Activated T-helper 1 cell treated with anti-CD3 and anti-CD28 coated beads, Interleukin-12 subunit alpha, Interleukin-12 subunit beta, Interleukin-2, Interleukin-4 antibody, amounts not matched to agents 30 ng/mL and 10 ng/mL and 1 ng/mL, durations not matched to agents 14 hours and 24 hours and 36 hours (primary cell): ENCODE results near the gene CLEC16A. TPM values are rescaled to one million over a fixed set of nuclear protein-coding genes. Genes with fewer than 3 reads are reported as not detected.
A peak's percentile ranks its signal among the peaks of the same experiment; 100 is the strongest.
"Not testable (repeated sequence)": the region's sequence is repeated elsewhere in the genome, so short reads cannot be mapped to it uniquely, and the experiment has no call there.

ENCODE experiments used
- DNase-seq: peaks from one replicate; pipeline ENCODE4 v3.0.0; 2021; ENCODE audit warnings: low spot score
- H3K27ac Mint-ChIP-seq: one replicate; pipeline ENCODE4 v1.8.0; 2021; ENCODE audit warnings: mild to moderate bottlenecking, mixed read lengths
- H3K27me3 Mint-ChIP-seq: one replicate; pipeline ENCODE4 v1.8.0; 2022; ENCODE audit warnings: mild to moderate bottlenecking, moderate library complexity, mixed read lengths; ENCODE audit not compliant: insufficient read depth
- H3K36me3 Mint-ChIP-seq: one replicate; pipeline ENCODE4 v1.8.0; 2021; ENCODE audit warnings: low read depth, mixed read lengths
- H3K4me1 Mint-ChIP-seq: one replicate; pipeline ENCODE4 v1.8.0; 2021; ENCODE audit warnings: low read depth, mixed read lengths
- H3K4me3 Mint-ChIP-seq: one replicate; pipeline ENCODE4 v1.8.0; 2021; ENCODE audit warnings: mild to moderate bottlenecking, moderate library complexity, mixed read lengths
- H3K9me3 Mint-ChIP-seq: one replicate; pipeline ENCODE4 v1.8.0; 2021; ENCODE audit warnings: mixed read lengths
- intact Hi-C: fragments of 100-400 bp; cut with micrococcal nuclease; formaldehyde crosslinking; loops from one replicate; pipeline ENCODE4 v1.15.1; 2024
- total RNA-seq: library from RNA; stranded (reverse); gene quantifications from 2 replicates; pipeline ENCODE4 v1.2.3, GENCODE V29; 2022

CLEC16A gene
- total RNA-seq, 1 donor from 2014 or later = 37.4 TPM

DNA sequence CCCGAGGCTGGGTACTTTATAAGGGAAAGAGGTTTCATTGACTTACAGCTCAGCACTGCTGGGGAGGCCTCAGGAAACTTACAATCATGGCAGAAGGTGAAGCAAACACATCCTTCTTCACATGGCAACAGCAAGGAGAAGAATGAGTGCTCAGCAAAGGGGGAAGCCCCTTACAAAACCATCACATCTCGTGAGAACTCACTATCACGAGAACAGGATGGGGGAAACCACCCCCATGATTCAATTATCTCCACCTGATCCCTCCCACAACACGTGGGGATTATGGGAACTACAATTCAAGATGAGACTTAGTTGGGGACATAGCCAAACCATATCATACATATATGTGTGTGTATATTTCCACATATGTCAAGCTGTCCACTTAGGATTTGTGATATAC, 22.2 kb downstream of the CLEC16A start:
- H3K4me3 Mint-ChIP-seq = peak overlapping the region; percentile 6

DNA sequence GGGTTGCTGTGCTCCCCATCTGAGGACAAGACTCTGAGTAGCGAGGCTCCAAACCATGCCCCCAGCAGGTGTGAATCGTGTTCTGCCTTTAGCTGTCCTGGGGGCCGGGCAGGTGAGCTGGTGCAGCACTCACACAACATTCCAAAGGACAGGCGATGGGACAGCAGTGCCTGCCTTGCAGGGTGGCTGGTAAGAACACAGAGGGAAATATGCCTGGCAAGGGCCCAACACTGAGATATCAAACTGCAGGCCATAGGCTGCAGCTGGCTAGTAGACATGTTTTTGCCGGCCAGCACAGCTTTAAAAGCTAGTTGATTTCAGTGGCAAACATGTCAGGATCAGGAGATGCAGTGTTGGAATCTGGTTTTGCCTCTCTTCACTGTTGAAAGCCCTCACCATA, 23.6 kb downstream of the CLEC16A start:
- H3K9me3 Mint-ChIP-seq = peaks cover 11% of the 10 kb centered on the region
- intact Hi-C loops = no loop called here
- no peaks in the 10 kb centered on the region for H3K27me3 Mint-ChIP-seq
- peaks cover 81% of the 10 kb centered on the region for H3K4me1 Mint-ChIP-seq
- no peak overlapping the region for H3K4me3 Mint-ChIP-seq
- DNase-seq = no peak
- H3K27ac Mint-ChIP-seq = no peak overlapping the region
- peaks cover 47% of the 10 kb centered on the region for H3K36me3 Mint-ChIP-seq

More for the DNA sequence above, 22.2 kb downstream of the CLEC16A start:
- Mint-ChIP-seq H3K36me3 (peaks cover 52% of the 10 kb centered on the region), H3K27ac (peak overlapping the region; percentile 97), H3K4me1 (peaks cover 76% of the 10 kb centered on the region), H3K9me3 (peaks cover 11% of the 10 kb centered on the region)
- DNase-seq, intact Hi-C loops, H3K27me3 Mint-ChIP-seq: not testable (repeated sequence)

DNA sequence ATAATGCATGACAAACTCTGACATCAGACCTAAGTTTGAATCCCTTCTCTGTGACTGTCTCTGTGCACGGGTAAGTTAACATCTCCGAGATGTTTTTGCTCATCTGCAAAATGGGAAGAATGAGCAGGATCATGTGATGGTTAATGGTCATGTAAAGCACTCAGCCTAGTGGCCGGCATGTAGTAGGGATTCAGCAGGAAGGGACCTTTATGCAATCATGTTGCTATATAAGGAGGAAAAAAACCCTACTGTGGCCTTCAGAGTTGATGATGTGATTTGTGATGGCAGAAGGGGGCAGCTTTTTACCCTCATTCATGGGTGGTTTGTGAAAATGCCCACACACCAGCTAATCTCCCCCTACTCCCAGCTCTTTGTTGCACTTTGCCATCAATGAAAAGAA, 24.1 kb downstream of the CLEC16A start:
- Mint-ChIP-seq H3K4me3 (no peak overlapping the region), H3K9me3 (peaks cover 11% of the 10 kb centered on the region), H3K27ac (no peak overlapping the region), H3K4me1 (peaks cover 81% of the 10 kb centered on the region), H3K36me3 (peaks cover 47% of the 10 kb centered on the region), H3K27me3 (no peaks in the 10 kb centered on the region)
- no peak for DNase-seq
- intact Hi-C loops = no loop called here

DNA sequence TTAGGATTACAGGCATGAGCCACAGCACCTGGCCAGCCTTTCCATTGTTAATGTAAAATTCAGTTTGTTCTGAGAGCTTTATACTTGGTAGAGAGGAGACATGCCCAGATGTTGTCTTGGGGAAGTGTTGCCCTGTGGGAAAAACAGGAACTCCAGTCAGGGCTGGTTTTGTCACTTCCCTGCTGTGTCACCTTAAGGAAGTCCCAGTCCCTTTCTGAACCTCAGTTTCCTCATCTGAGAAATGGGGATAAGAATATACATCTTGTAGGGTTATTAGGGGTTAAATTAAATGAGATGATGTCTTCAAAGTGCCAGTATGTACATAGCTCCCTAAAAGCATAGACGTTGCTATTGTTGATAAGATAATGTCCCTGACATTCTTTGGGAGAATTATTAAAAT, 25.3 kb downstream of the CLEC16A start:
- intact Hi-C loops = no loop called here
- H3K36me3 Mint-ChIP-seq = peaks cover 47% of the 10 kb centered on the region
- no peaks in the 10 kb centered on the region for H3K27me3 Mint-ChIP-seq
- H3K4me3 Mint-ChIP-seq = no peak overlapping the region
- no peak for DNase-seq
- peaks cover 11% of the 10 kb centered on the region for H3K9me3 Mint-ChIP-seq
- H3K4me1 Mint-ChIP-seq = peaks cover 75% of the 10 kb centered on the region
- H3K27ac Mint-ChIP-seq = no peak overlapping the region

DNA sequence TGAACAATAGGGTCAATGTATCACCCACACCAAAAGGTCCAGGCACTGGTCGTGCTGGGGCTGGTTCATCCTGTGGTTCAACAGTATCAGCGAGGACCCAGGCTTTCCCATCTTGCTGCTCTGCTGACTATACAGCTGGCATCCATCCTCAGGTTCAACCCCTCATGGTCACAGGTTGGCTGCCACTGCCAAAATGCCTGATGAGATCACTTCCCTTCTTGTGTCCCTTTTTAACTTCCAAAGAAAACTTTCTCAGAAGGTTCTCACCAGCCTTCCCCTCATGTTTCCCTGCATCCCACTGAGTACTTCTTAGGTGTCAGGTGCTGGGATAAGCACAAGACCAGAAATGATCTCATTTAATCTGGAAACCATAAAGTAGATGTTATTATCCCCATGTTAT, 25.7 kb downstream of the CLEC16A start:
- Mint-ChIP-seq H3K27ac (no peak overlapping the region), H3K27me3 (no peaks in the 10 kb centered on the region), H3K9me3 (peaks cover 11% of the 10 kb centered on the region), H3K4me1 (peaks cover 75% of the 10 kb centered on the region), H3K36me3 (peaks cover 50% of the 10 kb centered on the region), H3K4me3 (no peak overlapping the region)
- intact Hi-C loops = no loop called here
- DNase-seq = no peak

DNA sequence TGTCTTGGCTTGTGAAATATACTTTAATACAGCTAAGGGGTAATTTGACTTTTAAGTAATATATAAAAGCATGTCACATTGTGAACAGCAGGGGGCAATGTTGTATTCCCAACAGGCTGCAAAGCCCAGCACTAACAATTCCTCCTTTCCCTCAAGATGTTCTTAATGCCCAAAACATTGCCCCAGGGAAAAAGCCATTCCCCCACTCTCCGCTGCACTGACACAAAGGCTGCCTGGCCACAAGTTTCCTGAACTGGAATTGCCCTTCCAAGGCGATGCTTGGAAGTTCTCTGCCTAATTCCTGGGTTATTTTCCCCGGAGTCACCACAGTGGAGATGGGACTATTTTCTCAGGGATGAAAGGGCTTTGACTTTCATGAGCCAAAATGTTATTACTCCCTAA, 27.2 kb downstream of the CLEC16A start:
- Mint-ChIP-seq H3K36me3 (peaks cover 41% of the 10 kb centered on the region), H3K27me3 (no peaks in the 10 kb centered on the region), H3K4me1 (peaks cover 68% of the 10 kb centered on the region), H3K9me3 (peaks cover 3% of the 10 kb centered on the region), H3K4me3 (peak overlapping the region; percentile 41), H3K27ac (peak overlapping the region; percentile 70)
- peak; percentile 28 for DNase-seq
- intact Hi-C loops = loop anchor here (1.0 kb wide), 3 partner anchors 123 to 286 kb away; no protein-coding TSS in a partner anchor

DNA sequence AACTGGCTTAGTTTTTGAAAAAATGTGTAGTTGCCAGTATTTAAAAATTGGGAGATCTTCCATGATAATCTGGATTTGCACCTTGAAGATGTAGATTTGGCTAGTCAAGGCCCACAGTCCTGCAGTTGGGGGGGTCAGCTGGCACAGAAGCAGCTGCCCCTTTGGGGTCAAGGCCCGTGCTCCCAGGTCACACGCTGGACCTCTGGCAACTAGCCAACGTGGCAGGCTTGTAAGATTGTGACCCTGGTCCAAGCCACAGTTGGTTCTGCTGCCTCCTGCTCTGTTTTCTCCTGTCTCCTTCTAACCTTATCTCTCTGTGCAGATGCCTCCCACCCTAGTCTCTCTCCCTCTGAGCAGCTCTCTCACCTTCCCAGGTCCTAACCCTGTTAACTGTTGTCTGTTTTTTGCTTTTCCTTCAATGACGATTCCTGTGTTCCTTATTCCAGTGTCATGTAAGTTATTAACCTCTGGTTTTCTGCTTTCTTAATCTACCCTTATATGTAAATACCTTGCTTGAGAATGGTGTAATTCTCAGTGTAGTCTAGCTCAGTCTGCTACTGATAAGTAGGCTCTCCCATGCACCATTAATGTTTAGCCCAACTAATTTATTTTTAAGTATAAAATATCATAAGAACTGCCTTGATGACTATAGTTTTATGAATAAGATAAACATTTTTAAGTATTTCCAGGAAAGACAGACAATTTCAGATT, 27.9 kb downstream of the CLEC16A start:
- H3K9me3 Mint-ChIP-seq = no peaks in the 10 kb centered on the region
- intact Hi-C loops = loop anchor here (1.0 kb wide), 1 partner anchor 8 kb away; no protein-coding TSS in a partner anchor

DNA sequence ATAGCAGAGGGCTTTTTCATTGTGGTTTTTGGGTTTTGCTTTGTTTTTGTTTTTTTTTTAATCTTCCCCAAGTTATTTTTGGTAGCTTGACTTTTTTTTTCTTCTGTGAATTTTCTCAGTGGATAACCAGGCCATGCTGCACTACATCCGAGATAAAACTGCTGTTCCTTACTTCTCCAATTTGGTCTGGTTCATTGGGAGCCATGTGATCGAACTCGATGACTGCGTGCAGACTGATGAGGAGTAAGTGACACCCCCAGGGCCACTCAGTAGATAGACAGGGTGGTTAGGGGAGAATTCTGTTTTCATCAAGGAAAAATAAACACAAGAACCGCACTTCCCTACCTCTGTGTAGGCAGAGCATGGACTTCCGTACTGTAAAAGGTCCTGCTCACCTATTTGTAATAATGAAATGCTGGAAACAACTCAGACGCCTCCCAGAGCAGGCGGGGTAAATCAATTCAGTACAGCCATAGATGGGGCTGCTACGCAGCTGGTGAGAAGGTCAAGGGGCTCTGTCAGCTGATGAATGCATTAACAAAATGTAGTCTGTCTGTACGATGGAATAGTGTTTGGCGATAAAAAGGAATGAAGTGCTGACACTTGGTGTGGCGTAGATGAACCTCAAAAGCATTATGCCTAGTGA, 28.6 kb downstream of the CLEC16A start:
- DNase-seq = no peak
- Mint-ChIP-seq H3K4me3 (peak overlapping the region; percentile 65), H3K27ac (peak overlapping the region; percentile 70), H3K4me1 (peaks cover 75% of the 10 kb centered on the region), H3K9me3 (no peaks in the 10 kb centered on the region), H3K36me3 (peaks cover 48% of the 10 kb centered on the region), H3K27me3 (no peaks in the 10 kb centered on the region)
- intact Hi-C loops = loop anchor here (1.0 kb wide), 1 partner anchor 9 kb away; no protein-coding TSS in a partner anchor

More for the DNA sequence above, 27.9 kb downstream of the CLEC16A start:
- peaks cover 68% of the 10 kb centered on the region for H3K4me1 Mint-ChIP-seq
- peak overlapping the region; percentile 65 for H3K4me3 Mint-ChIP-seq
- peaks cover 41% of the 10 kb centered on the region for H3K36me3 Mint-ChIP-seq
- H3K27ac Mint-ChIP-seq = peak overlapping the region; percentile 70
- no peaks in the 10 kb centered on the region for H3K27me3 Mint-ChIP-seq
- DNase-seq = no peak

DNA sequence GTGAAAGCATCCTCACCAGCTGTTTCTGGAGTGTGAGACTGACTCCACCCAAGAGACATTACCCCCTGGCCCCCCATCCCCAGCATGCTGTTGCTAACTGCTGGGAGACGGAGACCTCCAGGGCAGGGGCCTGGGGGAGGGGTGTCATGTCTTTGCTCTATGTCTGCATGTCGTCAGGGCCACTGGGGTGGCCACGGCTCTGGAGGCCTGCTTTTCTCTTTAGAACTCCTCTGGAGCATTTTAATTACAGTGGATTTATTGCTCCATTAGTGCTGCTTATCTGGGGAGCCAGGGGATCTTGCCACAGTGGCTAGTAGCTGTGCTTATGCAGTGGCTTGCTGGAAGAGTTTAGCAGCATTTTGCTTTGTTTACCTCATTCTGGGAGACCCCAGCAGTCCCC, 32.3 kb downstream of the CLEC16A start:
- Mint-ChIP-seq H3K9me3 (no peaks in the 10 kb centered on the region), H3K36me3 (peaks cover 44% of the 10 kb centered on the region), H3K4me1 (peaks cover 67% of the 10 kb centered on the region), H3K4me3 (no peak overlapping the region), H3K27ac (no peak overlapping the region), H3K27me3 (no peaks in the 10 kb centered on the region)
- intact Hi-C loops = loop anchor here (1.0 kb wide), 1 partner anchor 12 kb away; no protein-coding TSS in a partner anchor
- DNase-seq = no peak

DNA sequence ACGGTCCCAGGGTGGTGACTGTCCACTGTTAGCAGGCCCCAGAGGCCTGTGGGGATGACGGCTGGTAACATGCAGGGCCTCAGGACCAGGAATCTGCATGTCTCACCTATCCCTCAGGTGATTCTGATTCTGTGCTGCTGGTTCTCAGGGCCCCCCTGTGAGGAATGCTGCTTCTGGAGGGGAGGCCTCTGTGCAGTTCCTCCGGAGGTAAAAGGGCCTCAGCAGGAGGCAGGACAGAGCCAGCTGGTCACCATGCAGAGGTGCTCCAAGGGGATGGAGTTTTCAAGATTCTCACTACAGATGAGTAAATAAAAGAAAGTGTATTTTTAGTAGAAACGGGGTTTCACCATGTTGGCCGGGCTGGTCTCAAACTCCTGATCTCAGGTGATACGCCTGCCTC, 33.8 kb downstream of the CLEC16A start:
- Mint-ChIP-seq H3K36me3 (peaks cover 45% of the 10 kb centered on the region), H3K4me3 (no peak overlapping the region), H3K9me3 (no peaks in the 10 kb centered on the region), H3K4me1 (peaks cover 67% of the 10 kb centered on the region), H3K27me3 (no peaks in the 10 kb centered on the region), H3K27ac (peak overlapping the region; percentile 16)
- intact Hi-C loops = no loop called here
- DNase-seq = no peak

DNA sequence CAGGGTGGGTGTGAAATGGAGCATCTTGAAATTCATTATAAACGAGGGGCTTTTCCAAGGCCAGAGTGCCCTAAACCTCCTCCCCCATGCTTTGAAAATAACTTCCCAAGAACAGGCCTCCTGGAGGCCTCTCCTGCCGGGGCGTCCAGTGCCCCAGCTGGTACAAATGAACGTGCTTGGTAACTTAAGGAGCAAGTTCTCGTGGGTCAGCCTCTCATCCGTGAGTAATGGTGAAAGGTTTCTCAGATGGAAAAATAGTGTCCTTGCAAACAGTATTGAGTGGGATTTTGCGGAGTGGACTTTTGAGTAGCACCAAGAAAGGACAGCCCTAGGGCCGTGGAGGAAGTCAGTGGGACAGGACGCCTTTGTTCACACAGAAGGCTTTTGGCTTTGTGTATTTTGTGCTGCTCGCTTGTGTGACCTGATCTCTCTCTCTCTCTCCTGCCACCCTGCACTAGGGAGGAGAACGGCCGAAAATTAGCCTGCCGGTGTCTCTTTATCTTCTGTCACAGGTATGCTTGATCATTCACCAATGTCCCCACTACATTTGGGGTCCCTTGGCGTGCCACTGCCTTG, 34.6 kb downstream of the CLEC16A start:
- Mint-ChIP-seq H3K27ac (no peak overlapping the region), H3K9me3 (no peaks in the 10 kb centered on the region), H3K4me1 (peaks cover 70% of the 10 kb centered on the region), H3K27me3 (no peaks in the 10 kb centered on the region), H3K36me3 (peaks cover 45% of the 10 kb centered on the region), H3K4me3 (peak overlapping the region; percentile 21)
- no peak for DNase-seq
- intact Hi-C loops = no loop called here

DNA sequence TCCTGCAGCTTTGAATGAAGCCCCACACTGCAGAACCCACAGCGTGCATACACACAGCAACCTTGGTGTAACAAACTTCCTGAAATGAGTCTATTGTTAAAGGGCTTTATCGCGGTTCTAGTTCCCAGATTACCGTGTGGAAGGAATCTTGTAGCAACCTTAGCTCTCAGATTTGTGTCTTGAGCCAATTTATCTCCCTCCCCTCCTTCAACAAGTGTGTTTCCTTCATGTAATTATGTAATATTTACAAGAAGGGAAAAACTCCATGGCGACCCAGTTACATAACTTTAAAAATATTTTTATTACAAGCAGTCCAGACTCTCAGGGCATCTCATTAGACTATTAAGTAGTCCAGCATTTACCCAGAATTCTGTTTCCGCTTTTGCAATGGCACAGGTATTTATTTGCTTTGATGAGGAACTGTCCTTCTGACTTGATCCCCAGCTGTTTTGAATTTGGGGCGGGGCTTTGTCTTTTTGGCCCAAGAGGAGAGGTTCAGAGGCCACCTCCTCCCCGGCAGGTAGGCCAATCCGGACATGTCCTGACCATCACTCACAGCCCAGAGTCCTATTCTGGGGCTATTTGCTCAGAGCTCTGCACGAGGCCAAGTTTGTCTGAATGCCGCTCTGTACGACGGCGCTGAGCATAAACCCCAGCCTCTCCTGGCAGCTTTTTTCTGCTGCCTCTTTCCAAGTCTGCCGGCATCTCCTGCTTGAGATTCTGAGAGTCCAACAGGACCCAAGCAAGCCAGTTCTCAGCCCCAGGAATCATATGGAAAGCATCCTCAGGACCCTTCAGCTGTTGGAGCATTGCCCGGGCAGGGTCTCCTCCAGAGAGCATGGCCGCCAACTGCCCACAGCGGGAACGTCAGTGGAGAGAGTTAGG, 35.6 kb downstream of the CLEC16A start:
- H3K36me3 Mint-ChIP-seq = peaks cover 44% of the 10 kb centered on the region
- no peak overlapping the region for H3K4me3 Mint-ChIP-seq
- DNase-seq = no peak
- intact Hi-C loops = no loop called here
- H3K9me3 Mint-ChIP-seq = no peaks in the 10 kb centered on the region
- H3K4me1 Mint-ChIP-seq = peaks cover 72% of the 10 kb centered on the region
- no peaks in the 10 kb centered on the region for H3K27me3 Mint-ChIP-seq
- H3K27ac Mint-ChIP-seq = no peak overlapping the region
